ENCODE measurements around the gene TPM4. TPM values are rescaled to one million over a fixed set of nuclear protein-coding genes. Genes with fewer than 3 reads are reported as not detected.
"Not testable (repeated sequence)": the region's sequence is repeated elsewhere in the genome, so short reads cannot be mapped to it uniquely, and the experiment has no call there.

TPM4 gene
- total and polyA plus RNA-seq, 11 donors = 49.2 to 260 (median 92.1) TPM

- 74 to 75% (median 74%) methylated on average over 13 of the region's 13 CpGs for WGBS, 4 donors
These were observed 18.8 kb downstream of the TPM4 start for GRCh38 chr19:16095071-16095571.

GRCh38 chr19:16096280-16096855 lies 20.1 kb downstream of the TPM4 start:
- H3K27ac ChIP-seq = peak overlapping the region in 1 of 12 donors; percentile 65
- ATAC-seq (peak in 1 of 4 donors; percentile 17), DNase-seq (no peak)
- TF ChIP-seq POLR2A (IDR thresholded peaks at IDR 0.05) = no peak
- peaks cover 0 to 100% (median 98%) of the 10 kb centered on the region in 9 donors for H3K36me3 ChIP-seq
- WGBS, 4 donors = 84 to 90% (median 86%) methylated on average over 10 of the region's 10 CpGs
- H3K9me3 ChIP-seq = no peaks in the 10 kb centered on the region
- intact Hi-C loops (cut with DNase I) = loop anchor here in 1 of 10 donors (5.0 kb wide), 1 partner anchor 54 kb away; no protein-coding TSS in a partner anchor
- no peaks in the 10 kb centered on the region for H3K27me3 ChIP-seq
- no peak overlapping the region for H3K4me3 ChIP-seq
- peaks cover 0 to 7% (median 0%) of the 10 kb centered on the region in 12 donors for H3K4me1 ChIP-seq

More at GRCh38 chr19:16095071-16095571, 18.8 kb downstream of the TPM4 start:
- Histone ChIP-seq H3K27me3 (no peaks in the 10 kb centered on the region), H3K9me3 (no peaks in the 10 kb centered on the region), H3K4me1 (peaks cover 0 to 7% (median 0%) of the 10 kb centered on the region in 12 donors), H3K36me3 (peaks cover 0 to 100% (median 98%) of the 10 kb centered on the region in 9 donors), H3K4me3 (no peak overlapping the region), H3K27ac (peak overlapping the region in 6 of 12 donors; percentile 22 to 65 (median 38))
- TF ChIP-seq CTCF (IDR thresholded peaks at IDR 0.05) = no peak
- TF ChIP-seq POLR2A (IDR thresholded peaks at IDR 0.05) = no peak
- ATAC-seq = peak in 3 of 4 donors; percentile 34 to 56 (median 48)
- intact Hi-C loops (cut with DNase I) = loop anchor here in 1 of 10 donors (5.0 kb wide), 1 partner anchor 53 kb away; no protein-coding TSS in a partner anchor
- DNase-seq = peak in 2 of 5 donors; percentile 57 to 69

- Histone ChIP-seq H3K36me3 (peaks cover 0 to 100% (median 98%) of the 10 kb centered on the region in 9 donors), H3K27me3 (no peaks in the 10 kb centered on the region), H3K27ac (peak overlapping the region in 1 of 12 donors; percentile 40), H3K9me3 (no peaks in the 10 kb centered on the region), H3K4me3 (no peak overlapping the region), H3K4me1 (peaks cover 0 to 7% (median 0%) of the 10 kb centered on the region in 12 donors)
- TF ChIP-seq POLR2A (IDR thresholded peaks at IDR 0.05) (no peak), CTCF (IDR thresholded peaks at IDR 0.05) (no peak)
- intact Hi-C loops (cut with DNase I) = loop anchor here in 1 of 10 donors (5.0 kb wide), 1 partner anchor 56 kb away; no protein-coding TSS in a partner anchor
- DNase-seq (no peak), ATAC-seq (no peak)
- 89 to 92% (median 89%) methylated on average over 6 of the region's 6 CpGs for WGBS, 4 donors
These were observed 22.1 kb downstream of the TPM4 start for GRCh38 chr19:16098416-16098768.

GRCh38 chr19:16098821-16099220 lies 22.5 kb downstream of the TPM4 start:
- 92 to 97% (median 94%) methylated on average over 6 of the region's 6 CpGs for WGBS, 4 donors
- Histone ChIP-seq H3K4me1 (peaks cover 0 to 6% (median 0%) of the 10 kb centered on the region in 12 donors), H3K9me3 (no peaks in the 10 kb centered on the region), H3K27ac (peak overlapping the region in 1 of 12 donors; percentile 40), H3K36me3 (peaks cover 0 to 100% (median 98%) of the 10 kb centered on the region in 9 donors), H3K4me3 (no peak overlapping the region), H3K27me3 (no peaks in the 10 kb centered on the region)
- ATAC-seq (no peak), DNase-seq (no peak)
- intact Hi-C loops (cut with DNase I) = loop anchor here in 1 of 10 donors (5.0 kb wide), 1 partner anchor 57 kb away; no protein-coding TSS in a partner anchor
- TF ChIP-seq POLR2A (IDR thresholded peaks at IDR 0.05) (no peak), CTCF (IDR thresholded peaks at IDR 0.05) (no peak)

GRCh38 chr19:16099314-16099965 lies 23.1 kb downstream of the TPM4 start:
- not testable (repeated sequence) for H3K4me3 ChIP-seq, ATAC-seq, DNase-seq, H3K9me3 ChIP-seq, H3K4me1 ChIP-seq, H3K27me3 ChIP-seq
- intact Hi-C loops (cut with DNase I) = loop anchor here in 1 of 10 donors (5.0 kb wide), 1 partner anchor 57 kb away; no protein-coding TSS in a partner anchor
- H3K36me3 ChIP-seq = peaks cover 0 to 100% (median 95%) of the 10 kb centered on the region in 9 donors
- peak overlapping the region in 1 of 12 donors; percentile 40 for H3K27ac ChIP-seq
- 94 to 95% (median 94%) methylated on average over 8 of the region's 8 CpGs for WGBS, 4 donors

Measured in heart left ventricle (tissue), 16 donors.